WERI-Rb-1 (cell line): Measurements from ENCODE around the gene ZNF71.
A peak's percentile ranks its signal among the peaks of the same experiment; 100 is the strongest.

ENCODE experiments used
- DNase-seq: peaks from one replicate; pipeline ENCODE4 v3.0.0-alpha.2; 2020
- H3K27ac ChIP-seq: fragments of 250-450 bp; sonication (Bioruptor Pico); 2 replicates; pipeline ENCODE4 v1.5.1; 2020; ENCODE audit warnings: mild to moderate bottlenecking, moderate library complexity
- H3K27me3 ChIP-seq: fragments of 250-450 bp; sonication (Bioruptor Pico); 2 replicates; pipeline ENCODE4 v1.5.1; 2021; ENCODE audit warnings: mild to moderate bottlenecking, low read depth, moderate library complexity; ENCODE audit not compliant: insufficient read depth, severe bottlenecking
- H3K36me3 ChIP-seq: fragments of 250-450 bp; sonication (Bioruptor Pico); 2 replicates; pipeline ENCODE4 v1.5.1; 2020; ENCODE audit warnings: mild to moderate bottlenecking, moderate library complexity
- H3K4me3 ChIP-seq: 2 replicates; pipeline ENCODE4 v1.5.1; 2011; ENCODE audit warnings: low read depth, mild to moderate bottlenecking, control low read depth, low read length
- H3K9me3 ChIP-seq: fragments of 250-450 bp; sonication (Bioruptor Pico); 2 replicates; pipeline ENCODE4 v1.5.1; 2021; ENCODE audit warnings: mild to moderate bottlenecking, moderate library complexity; ENCODE audit not compliant: severe bottlenecking
- CTCF ChIP-seq: IDR thresholded peaks from 2 replicates; pipeline ENCODE4 v1.5.1; 2011; ENCODE audit warnings: low read depth, mild to moderate bottlenecking, control low read depth, inconsistent platforms, low read length

The ZNF71 gene

GRCh38 chr19:56663931-56664500, 68.9 kb downstream of the ZNF71 start:
- H3K27ac ChIP-seq, result no peak overlapping the region
- no peak overlapping the region for H3K4me3 ChIP-seq
- no peaks in the 10 kb centered on the region for H3K9me3 ChIP-seq
- no peak for TF ChIP-seq CTCF
- peaks cover 21% of the 10 kb centered on the region for H3K36me3 ChIP-seq
- no peaks in the 10 kb centered on the region for H3K27me3 ChIP-seq
- no peak for DNase-seq

GRCh38 chr19:56664511-56664910, 69.4 kb downstream of the ZNF71 start:
- no peak for DNase-seq
- no peak overlapping the region for H3K27ac ChIP-seq
- H3K36me3 ChIP-seq, result peaks cover 21% of the 10 kb centered on the region
- H3K27me3 ChIP-seq, result no peaks in the 10 kb centered on the region
- no peak overlapping the region for H3K4me3 ChIP-seq
- no peaks in the 10 kb centered on the region for H3K9me3 ChIP-seq
- no peak for TF ChIP-seq CTCF

DNA sequence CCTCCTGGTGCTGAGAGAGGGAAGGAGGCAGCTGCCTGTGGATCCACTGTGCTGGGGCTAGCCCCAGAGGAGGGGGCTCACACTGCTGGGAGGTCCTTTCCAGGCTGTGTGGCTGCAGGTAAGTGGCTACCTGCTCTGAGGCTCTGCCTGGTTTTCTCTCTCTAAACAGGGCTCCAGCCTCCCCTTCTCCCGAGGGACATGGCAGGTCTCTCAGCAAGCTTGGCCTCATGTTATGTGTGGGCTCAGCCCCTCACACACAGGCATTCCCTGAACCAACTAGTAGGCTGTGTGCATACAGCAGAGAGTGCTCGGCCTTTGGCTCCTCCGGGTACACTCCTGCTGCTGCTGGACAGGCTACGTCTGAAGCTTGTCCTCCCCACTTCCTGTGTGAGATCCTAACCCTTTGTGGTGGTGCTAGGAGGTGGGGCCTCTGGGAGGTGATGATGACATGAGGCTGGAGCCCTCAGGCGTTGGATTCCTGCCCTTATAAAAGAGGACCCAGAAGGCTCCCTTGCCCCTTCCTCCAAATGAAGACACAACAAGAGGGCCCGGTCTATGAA, 72.3 kb downstream of the ZNF71 start:
- Histone ChIP-seq H3K9me3 (no peaks in the 10 kb centered on the region), H3K4me3 (no peak overlapping the region), H3K27ac (no peak overlapping the region; the same call in 1 of the 2 replicates), H3K36me3 (peaks cover 16% of the 10 kb centered on the region), H3K27me3 (no peaks in the 10 kb centered on the region)
- no peak for DNase-seq
- no peak for TF ChIP-seq CTCF

DNA sequence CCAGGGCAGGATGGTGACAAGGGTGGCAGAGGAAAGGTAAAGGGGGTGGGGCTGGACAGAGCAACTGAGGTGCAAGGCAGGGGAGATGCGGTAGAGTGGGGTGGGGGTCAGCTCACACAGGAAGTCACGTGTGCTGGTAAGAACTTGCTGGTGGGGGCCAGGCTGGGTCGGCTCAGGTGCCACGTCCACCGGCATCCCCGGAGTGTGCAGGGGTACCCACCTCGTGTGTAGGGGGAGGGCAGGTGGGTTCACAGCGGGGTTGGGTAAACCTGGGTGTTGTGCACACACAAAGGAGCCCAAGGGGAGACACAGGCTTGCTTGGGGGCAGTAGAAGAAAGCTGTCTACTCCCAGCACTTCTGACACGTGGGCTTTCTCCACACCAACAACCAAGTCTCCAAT, 73.6 kb downstream of the ZNF71 start:
- peaks cover 9% of the 10 kb centered on the region for H3K36me3 ChIP-seq
- no peak overlapping the region for H3K27ac ChIP-seq
- no peaks in the 10 kb centered on the region for H3K9me3 ChIP-seq
- TF ChIP-seq CTCF, result no peak
- H3K27me3 ChIP-seq, result no peaks in the 10 kb centered on the region
- DNase-seq, result no peak
- no peak overlapping the region for H3K4me3 ChIP-seq

GRCh38 chr19:56670401-56670960, 75.4 kb downstream of the ZNF71 start:
- no peak overlapping the region for H3K27ac ChIP-seq
- no peak for TF ChIP-seq CTCF
- peaks cover 14% of the 10 kb centered on the region for H3K27me3 ChIP-seq
- peak overlapping the region; percentile 72; the same call in 1 of the 2 replicates for H3K4me3 ChIP-seq
- peaks cover 2% of the 10 kb centered on the region for H3K9me3 ChIP-seq
- no peaks in the 10 kb centered on the region for H3K36me3 ChIP-seq
- DNase-seq, result no peak
